Activated naive CD8-positive, alpha-beta T cell treated with anti-CD3 and anti-CD28 coated beads, Interleukin-2, amount 50 U/mL, for 24 hours (primary cell): ENCODE data around the gene SEPTIN7.

Experiments used
- ATAC-seq: fragments of 150-1000 bp; cut with Tn5 transposase; one replicate; pipeline ENCODE4 v1.10.0; 2021
- DNase-seq: peaks from one replicate; pipeline ENCODE4 v3.0.0; 2021
- H3K27ac Mint-ChIP-seq: one replicate; pipeline ENCODE4 v1.8.0; 2021; ENCODE audit warnings: mild to moderate bottlenecking, mixed read lengths
- H3K27me3 Mint-ChIP-seq: one replicate; pipeline ENCODE4 v1.8.0; 2021; ENCODE audit warnings: mixed read lengths
- H3K36me3 Mint-ChIP-seq: one replicate; pipeline ENCODE4 v1.8.0; 2021; ENCODE audit warnings: low read depth, mixed read lengths
- H3K4me1 Mint-ChIP-seq: one replicate; pipeline ENCODE4 v1.8.0; 2021; ENCODE audit warnings: mixed read lengths
- H3K4me3 Mint-ChIP-seq: one replicate; pipeline ENCODE4 v1.8.0; 2021; ENCODE audit warnings: mild to moderate bottlenecking, moderate library complexity, mixed read lengths
- H3K9me3 Mint-ChIP-seq: one replicate; pipeline ENCODE4 v1.8.0; 2021; ENCODE audit warnings: mixed read lengths

The SEPTIN7 gene

DNA sequence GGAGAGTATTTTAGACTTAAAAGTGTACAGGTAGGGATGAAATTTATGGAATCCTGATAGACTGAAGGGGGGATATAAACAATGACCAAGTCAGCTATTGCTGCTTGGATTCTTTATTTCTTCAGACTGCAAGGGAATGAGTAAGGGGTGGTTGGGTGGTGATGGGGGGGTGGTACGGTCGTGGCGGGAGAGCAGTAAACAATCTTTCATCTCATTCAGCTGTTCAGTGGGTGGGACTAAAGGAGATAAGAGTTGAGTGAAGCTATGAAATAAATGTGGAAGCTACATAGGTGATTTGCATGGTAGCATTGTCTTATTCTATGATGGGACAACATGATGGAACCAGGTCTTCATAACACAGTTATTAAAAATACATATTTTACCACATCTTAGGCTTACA, 1.8 kb downstream of the SEPTIN7 start:
- no peak for ATAC-seq
- Mint-ChIP-seq H3K27me3 (no peaks in the 10 kb centered on the region), H3K27ac (peak overlapping the region; percentile 98), H3K4me1 (peaks cover 55% of the 10 kb centered on the region), H3K4me3 (peak overlapping the region; percentile 95), H3K36me3 (peaks cover 20% of the 10 kb centered on the region), H3K9me3 (no peaks in the 10 kb centered on the region)
- DNase-seq: peak; percentile 14

DNA sequence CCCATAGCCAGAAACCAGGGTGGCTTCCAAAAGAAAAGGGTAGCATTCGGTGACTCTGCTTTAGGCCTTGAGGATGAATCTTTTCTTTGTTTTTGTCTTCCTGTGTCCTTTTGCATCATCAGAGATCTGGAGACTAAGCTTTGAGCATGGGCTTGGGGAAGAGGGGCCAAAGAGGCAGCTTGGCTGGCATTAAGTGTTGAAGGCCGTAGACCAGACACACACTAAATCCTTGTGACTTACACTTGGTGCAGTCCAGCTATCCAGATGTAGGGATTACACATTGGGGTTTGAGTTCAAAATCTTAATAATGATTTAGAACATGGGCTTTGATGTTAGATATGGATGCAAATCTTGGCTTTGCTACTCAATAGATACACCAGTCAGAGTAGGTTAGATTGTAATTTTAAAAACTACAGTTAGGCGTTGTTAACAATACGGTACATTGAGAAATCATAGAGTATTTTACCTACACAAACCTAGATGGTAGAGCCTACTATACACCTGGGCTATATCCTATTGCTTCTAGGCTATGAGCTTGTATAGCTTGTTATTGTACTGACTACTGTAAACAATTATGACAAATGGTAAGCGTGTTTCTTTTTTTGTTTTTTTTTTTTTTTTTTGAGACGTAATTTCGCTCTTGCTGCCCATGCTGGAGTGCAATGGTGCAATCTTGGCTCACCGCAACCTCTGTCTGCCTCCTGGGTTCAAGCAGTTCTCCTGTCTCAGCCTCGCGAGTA, 3.5 kb downstream of the SEPTIN7 start:
- DNase-seq: no peak
- Mint-ChIP-seq H3K27me3 (no peaks in the 10 kb centered on the region), H3K27ac (peak overlapping the region; percentile 18), H3K9me3 (peaks cover under 1% of the 10 kb centered on the region), H3K36me3 (peaks cover 35% of the 10 kb centered on the region), H3K4me1 (peaks cover 73% of the 10 kb centered on the region), H3K4me3 (peak overlapping the region; percentile 95)
- no peak for ATAC-seq

DNA sequence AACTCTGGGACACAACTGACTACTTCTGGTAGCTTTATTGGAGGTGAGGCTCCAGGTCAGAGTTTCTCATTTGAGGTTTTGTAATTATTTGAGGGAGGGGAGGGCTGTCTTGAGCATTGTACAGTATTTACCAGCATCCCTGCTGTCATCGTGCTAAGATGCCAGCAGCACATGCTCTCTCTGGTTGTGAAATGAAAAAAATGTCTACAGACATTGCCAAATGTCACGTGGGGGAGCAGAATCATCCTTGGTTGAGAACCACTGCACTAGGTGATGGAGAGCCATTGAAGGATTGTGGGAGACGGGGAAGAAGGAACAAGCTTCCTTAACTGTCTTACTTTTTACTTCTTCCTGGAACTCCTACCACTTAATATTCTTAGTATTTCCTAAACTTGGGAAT, 5.0 kb downstream of the SEPTIN7 start:
- H3K4me3 Mint-ChIP-seq: peak overlapping the region; percentile 21
- H3K9me3 Mint-ChIP-seq: peaks cover 8% of the 10 kb centered on the region
- H3K36me3 Mint-ChIP-seq: peaks cover 46% of the 10 kb centered on the region
- peaks cover 80% of the 10 kb centered on the region for H3K4me1 Mint-ChIP-seq
- peak overlapping the region; percentile 5 for H3K27ac Mint-ChIP-seq
- H3K27me3 Mint-ChIP-seq: no peaks in the 10 kb centered on the region
- ATAC-seq (no peak), DNase-seq (no peak)

DNA sequence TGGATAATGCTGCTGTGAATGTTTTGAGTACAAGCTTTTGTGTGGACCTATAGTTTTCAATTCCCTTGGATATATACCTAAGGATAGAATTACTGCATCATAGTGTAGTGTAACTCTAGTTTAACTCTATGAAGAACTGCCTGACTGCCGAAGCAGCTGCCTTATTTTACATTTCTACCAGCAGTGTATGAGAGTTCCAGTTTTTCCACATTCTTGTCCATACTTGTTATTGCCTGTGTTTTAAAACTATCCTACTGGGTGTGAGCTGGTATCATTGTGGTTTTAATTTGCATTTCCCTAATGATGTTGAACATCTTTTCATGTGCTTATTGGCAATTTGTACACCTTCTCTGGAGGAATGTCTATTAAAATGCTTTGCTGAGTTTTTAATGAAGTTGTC, 15.7 kb downstream of the SEPTIN7 start:
- Mint-ChIP-seq H3K27me3 (no peaks in the 10 kb centered on the region), H3K4me3 (no peak overlapping the region), H3K36me3 (peaks cover 50% of the 10 kb centered on the region), H3K9me3 (peaks cover 26% of the 10 kb centered on the region), H3K4me1 (peaks cover 77% of the 10 kb centered on the region), H3K27ac (peak overlapping the region; percentile 88)
- DNase-seq (no peak), ATAC-seq (no peak)

DNA sequence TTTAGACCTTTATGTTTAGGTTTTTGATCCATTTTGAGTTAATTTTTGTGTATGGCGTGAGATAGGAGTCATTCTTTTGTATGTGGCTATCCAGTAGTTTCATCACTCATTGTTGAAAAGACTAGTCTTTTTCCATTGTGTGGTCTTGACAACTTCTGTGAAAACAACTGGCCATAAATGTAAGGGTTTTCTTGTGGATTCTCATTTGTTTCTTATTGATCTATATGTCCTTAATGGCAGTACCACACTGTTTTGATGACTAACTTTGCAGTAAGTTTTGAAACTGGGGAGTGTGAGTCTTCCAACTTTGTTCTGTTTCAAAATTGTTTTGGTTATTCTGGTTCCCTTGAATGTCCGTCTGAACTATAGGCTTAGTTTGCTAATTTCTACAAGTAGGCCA, 16.3 kb downstream of the SEPTIN7 start:
- Mint-ChIP-seq H3K9me3 (peaks cover 26% of the 10 kb centered on the region), H3K4me1 (peaks cover 74% of the 10 kb centered on the region), H3K27ac (peak overlapping the region; percentile 88), H3K4me3 (no peak overlapping the region), H3K27me3 (no peaks in the 10 kb centered on the region), H3K36me3 (peaks cover 52% of the 10 kb centered on the region)
- DNase-seq (no peak), ATAC-seq (peak; percentile 72)

DNA sequence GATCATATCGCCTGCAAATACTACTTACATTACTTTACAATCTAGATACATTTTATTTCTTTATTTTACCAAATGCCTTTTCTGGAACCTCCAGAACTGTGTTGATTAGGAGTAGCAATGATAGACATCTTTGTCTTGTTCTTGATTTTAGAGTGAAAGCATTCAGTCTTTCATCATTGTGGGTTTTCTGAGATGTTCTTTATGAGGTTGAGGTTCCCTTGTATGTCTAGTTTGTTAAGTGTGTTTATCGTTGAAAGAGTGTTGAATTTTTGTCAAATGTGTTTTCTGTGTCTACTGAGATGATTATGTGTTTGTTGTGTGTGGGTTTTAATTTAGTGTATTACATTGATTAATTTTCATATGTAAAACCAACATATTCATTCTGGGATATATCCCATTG, 17.1 kb downstream of the SEPTIN7 start:
- Mint-ChIP-seq H3K9me3 (peaks cover 26% of the 10 kb centered on the region), H3K27ac (peak overlapping the region; percentile 88), H3K27me3 (no peaks in the 10 kb centered on the region), H3K4me3 (peak overlapping the region; percentile 59), H3K4me1 (peaks cover 78% of the 10 kb centered on the region), H3K36me3 (peaks cover 57% of the 10 kb centered on the region)
- ATAC-seq (no peak), DNase-seq (no peak)

GRCh38 chr7:35818513-35818912, 17.7 kb downstream of the SEPTIN7 start:
- H3K36me3 Mint-ChIP-seq: peaks cover 62% of the 10 kb centered on the region
- no peaks in the 10 kb centered on the region for H3K27me3 Mint-ChIP-seq
- H3K9me3 Mint-ChIP-seq: peaks cover 30% of the 10 kb centered on the region
- H3K4me3 Mint-ChIP-seq: peak overlapping the region; percentile 59
- H3K27ac Mint-ChIP-seq: peak overlapping the region; percentile 88
- DNase-seq: no peak
- peaks cover 74% of the 10 kb centered on the region for H3K4me1 Mint-ChIP-seq
- peak; percentile 55 for ATAC-seq

GRCh38 chr7:35819310-35819709, 18.5 kb downstream of the SEPTIN7 start:
- H3K4me1 Mint-ChIP-seq: peaks cover 70% of the 10 kb centered on the region
- ATAC-seq (no peak), DNase-seq (no peak)
- peak overlapping the region; percentile 59 for H3K4me3 Mint-ChIP-seq
- H3K27me3 Mint-ChIP-seq: no peaks in the 10 kb centered on the region
- H3K36me3 Mint-ChIP-seq: peaks cover 61% of the 10 kb centered on the region
- peaks cover 31% of the 10 kb centered on the region for H3K9me3 Mint-ChIP-seq
- peak overlapping the region; percentile 88 for H3K27ac Mint-ChIP-seq

DNA sequence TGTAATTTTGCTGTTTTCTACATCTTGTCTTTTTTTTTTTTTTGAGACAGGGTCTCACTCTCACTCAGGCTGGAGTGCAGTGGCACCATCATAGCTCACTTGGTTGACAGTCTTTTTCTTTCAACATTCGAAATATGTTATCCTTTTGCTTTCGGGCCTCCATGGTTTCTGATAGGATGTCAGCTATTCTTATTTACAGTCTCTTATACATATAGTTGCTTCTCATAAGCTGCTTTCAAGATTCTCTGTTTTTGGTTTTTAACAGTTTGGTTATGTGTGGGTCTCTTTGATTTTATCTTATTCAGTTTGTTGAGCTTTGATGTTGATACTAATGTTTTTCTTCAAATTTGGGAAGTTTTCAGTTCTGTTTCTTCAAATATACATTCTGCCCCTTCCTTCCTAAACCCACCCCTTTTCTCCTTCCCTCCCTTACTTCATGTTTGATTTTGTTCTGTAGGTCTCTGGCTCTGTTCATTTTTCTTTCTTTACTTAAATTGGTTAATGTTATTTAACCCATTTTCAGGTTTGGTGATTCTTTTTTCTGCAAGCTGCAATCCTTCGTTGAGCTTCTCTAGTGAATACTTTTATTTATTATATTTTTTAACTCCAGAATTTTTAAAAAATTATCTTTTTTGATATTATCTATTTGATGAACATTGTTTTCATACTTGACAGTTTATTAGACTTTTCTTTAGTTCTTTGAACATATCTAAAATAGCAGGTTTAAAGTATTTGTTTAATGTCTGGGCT, 19.3 kb downstream of the SEPTIN7 start:
- Mint-ChIP-seq H3K27me3 (no peaks in the 10 kb centered on the region), H3K4me1 (peaks cover 66% of the 10 kb centered on the region), H3K36me3 (peaks cover 58% of the 10 kb centered on the region), H3K9me3 (peaks cover 27% of the 10 kb centered on the region), H3K27ac (peak overlapping the region; percentile 88), H3K4me3 (peak overlapping the region; percentile 59)
- no peak for ATAC-seq
- no peak for DNase-seq

GRCh38 chr7:35820858-35821257, 20.0 kb downstream of the SEPTIN7 start:
- ATAC-seq (no peak), DNase-seq (no peak)
- Mint-ChIP-seq H3K4me1 (peaks cover 62% of the 10 kb centered on the region), H3K4me3 (no peak overlapping the region), H3K27me3 (no peaks in the 10 kb centered on the region), H3K9me3 (peaks cover 27% of the 10 kb centered on the region), H3K36me3 (peaks cover 54% of the 10 kb centered on the region), H3K27ac (no peak overlapping the region)

GRCh38 chr7:35823440-35823839, 22.6 kb downstream of the SEPTIN7 start:
- Mint-ChIP-seq H3K27ac (no peak overlapping the region), H3K4me3 (no peak overlapping the region), H3K36me3 (peaks cover 45% of the 10 kb centered on the region), H3K9me3 (peaks cover 24% of the 10 kb centered on the region), H3K27me3 (no peaks in the 10 kb centered on the region), H3K4me1 (peaks cover 50% of the 10 kb centered on the region)
- ATAC-seq: no peak
- no peak for DNase-seq

- Mint-ChIP-seq H3K36me3 (peaks cover 32% of the 10 kb centered on the region), H3K27ac (no peak overlapping the region), H3K9me3 (peaks cover 4% of the 10 kb centered on the region), H3K27me3 (no peaks in the 10 kb centered on the region), H3K4me3 (no peak overlapping the region), H3K4me1 (peaks cover 47% of the 10 kb centered on the region)
- no peak for DNase-seq
- ATAC-seq: no peak
Measured at GRCh38 chr7:35825974-35826373, 25.1 kb downstream of the SEPTIN7 start.

DNA sequence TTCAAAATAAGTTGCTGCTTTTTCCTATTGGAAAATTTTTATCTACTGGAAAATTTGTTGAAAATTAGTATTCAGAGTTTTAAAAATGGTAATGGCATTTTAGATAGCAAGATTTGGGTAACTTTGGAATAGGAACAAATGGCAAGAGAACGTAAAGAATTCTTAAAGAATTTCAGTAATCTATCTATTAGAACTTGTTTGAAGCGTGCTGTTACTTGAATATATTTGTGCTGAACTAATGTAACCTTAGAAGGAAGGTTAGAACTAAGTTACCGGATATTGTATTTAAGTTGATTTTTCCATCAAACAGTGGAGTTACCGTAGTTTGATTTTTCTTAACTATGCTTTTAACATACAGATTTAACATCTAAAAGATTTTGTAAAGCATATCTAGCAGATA, 25.9 kb downstream of the SEPTIN7 start:
- Mint-ChIP-seq H3K9me3 (peaks cover 4% of the 10 kb centered on the region), H3K27ac (no peak overlapping the region), H3K4me1 (peaks cover 46% of the 10 kb centered on the region), H3K4me3 (no peak overlapping the region), H3K27me3 (no peaks in the 10 kb centered on the region), H3K36me3 (peaks cover 26% of the 10 kb centered on the region)
- no peak for DNase-seq
- no peak for ATAC-seq

- H3K27me3 Mint-ChIP-seq: no peaks in the 10 kb centered on the region
- ATAC-seq (no peak), DNase-seq (no peak)
- peaks cover 43% of the 10 kb centered on the region for H3K4me1 Mint-ChIP-seq
- no peak overlapping the region for H3K27ac Mint-ChIP-seq
- no peak overlapping the region for H3K4me3 Mint-ChIP-seq
- peaks cover 26% of the 10 kb centered on the region for H3K36me3 Mint-ChIP-seq
- H3K9me3 Mint-ChIP-seq: no peaks in the 10 kb centered on the region
Measured at GRCh38 chr7:35828817-35829216, 28.0 kb downstream of the SEPTIN7 start.

- H3K36me3 Mint-ChIP-seq: peaks cover 41% of the 10 kb centered on the region
- peaks cover 44% of the 10 kb centered on the region for H3K4me1 Mint-ChIP-seq
- ATAC-seq (no peak), DNase-seq (no peak)
- peak overlapping the region; percentile 19 for H3K27ac Mint-ChIP-seq
- no peak overlapping the region for H3K4me3 Mint-ChIP-seq
- no peaks in the 10 kb centered on the region for H3K27me3 Mint-ChIP-seq
- no peaks in the 10 kb centered on the region for H3K9me3 Mint-ChIP-seq
Measured at GRCh38 chr7:35831208-35831607, 30.4 kb downstream of the SEPTIN7 start.
